H1 (cell line): ENCODE data around the gene AK8. TPM values are rescaled to one million over a fixed set of nuclear protein-coding genes. Genes with fewer than 3 reads are reported as not detected.

Experiments used
- CTCF ChIA-PET: fragments of 300-600 bp; sonication (Branson Sonifier 250); formaldehyde crosslinking; loops from one replicate; lab custom pipeline; 2021; ENCODE audit not compliant: partially characterized antibody; lab: Charles Lee
- POLR2A ChIA-PET: fragments of 300-600 bp; sonication (Branson Sonifier 250); formaldehyde crosslinking; loops from one replicate; lab custom pipeline; 2021; ENCODE audit warnings: inconsistent platforms; ENCODE audit not compliant: partially characterized antibody; lab: Charles Lee
- DNase-seq, 2 experiments: peaks; one replicate each; pipeline versions ENCODE4 v3.0.0 to v3.0.0-alpha.2; 2010 to 2022; ENCODE audit warnings: low spot score in 2 of 2, low read depth in 1 of 2, mixed read lengths in 1 of 2
- FAIRE-seq: peaks from 2 replicates; lab custom pipeline; 2011; peaks lifted over from hg19 to GRCh38; lab: Jason Lieb, UNC
- H2AFZ ChIP-seq: 2 replicates; pipeline ENCODE4 v1.8.1; 2012; ENCODE audit warnings: low read length, inconsistent platforms
- H2AK5ac ChIP-seq: 2 replicates; pipeline ENCODE4 v1.6.1; 2013; ENCODE audit warnings: low read depth, low read length
- H2BK120ac ChIP-seq: replicated peaks from 2 replicates; pipeline ENCODE3; 2013; ENCODE audit warnings: low read depth, low read length, inconsistent platforms
- H2BK12ac ChIP-seq: 2 replicates; pipeline ENCODE4 v1.6.1; 2013; ENCODE audit warnings: low read depth, low read length
- H2BK15ac ChIP-seq: 2 replicates; pipeline ENCODE4 v1.6.1; 2013; ENCODE audit warnings: low read length
- H2BK20ac ChIP-seq: 2 replicates; pipeline ENCODE4 v1.6.1; 2013; ENCODE audit warnings: low read length
- H2BK5ac ChIP-seq: 2 replicates; pipeline ENCODE4 v1.6.1; 2013; ENCODE audit warnings: low read depth, low read length
- H3K14ac ChIP-seq: 2 replicates; pipeline ENCODE4 v1.6.1; 2013; ENCODE audit warnings: inconsistent platforms; ENCODE audit not compliant: insufficient read length
- H3K18ac ChIP-seq: 2 replicates; pipeline ENCODE4 v1.6.1; 2013; ENCODE audit warnings: low read length; ENCODE audit errors: extremely low read depth
- H3K23ac ChIP-seq: 2 replicates; pipeline ENCODE4 v1.6.1; 2013; ENCODE audit warnings: inconsistent platforms; ENCODE audit not compliant: insufficient read length
- H3K23me2 ChIP-seq: 2 replicates; pipeline ENCODE4 v1.6.1; 2013; ENCODE audit warnings: low read depth, low read length
- H3K27ac ChIP-seq: 2 replicates; pipeline ENCODE4 v1.6.1; 2011; ENCODE audit warnings: low read depth, low read length, inconsistent platforms
- H3K27me3 ChIP-seq, 4 experiments: replicated peaks in 1 of 4; 1 replicate in 1 of 4; 2 replicates in 3 of 4; pipeline versions ENCODE4 v1.6.1 to v1.8.1; 2011 to 2013; ENCODE audit warnings: low read length in 3 of 4, mild to moderate bottlenecking in 3 of 4, inconsistent platforms in 2 of 4, mixed read lengths in 2 of 4, moderate library complexity in 1 of 4; ENCODE audit not compliant: control insufficient read depth in 3 of 4, insufficient read depth in 3 of 4; ENCODE audit errors: extremely low read depth in 1 of 4
- H3K36me3 ChIP-seq, 4 experiments: 2 replicates each; pipeline versions ENCODE4 v1.6.1 to v1.8.1; 2011 to 2013; ENCODE audit warnings: mild to moderate bottlenecking in 4 of 4, low read length in 3 of 4, moderate library complexity in 2 of 4, control low read depth in 1 of 4, inconsistent platforms in 1 of 4; ENCODE audit not compliant: insufficient read depth in 4 of 4, control insufficient read depth in 2 of 4
- H3K4ac ChIP-seq: replicated peaks from 2 replicates; pipeline ENCODE3; 2013; ENCODE audit warnings: low read length, low read depth, mixed read lengths, inconsistent platforms; ENCODE audit not compliant: insufficient read length
- H3K4me1 ChIP-seq, 4 experiments: replicated peaks in 1 of 4; 1 replicate in 1 of 4; 2 replicates in 3 of 4; pipeline versions ENCODE4 v1.6.1 to v1.8.1; 2011 to 2013; ENCODE audit warnings: low read length in 3 of 4, inconsistent platforms in 2 of 4, mixed read lengths in 1 of 4; ENCODE audit not compliant: insufficient read depth in 4 of 4, control insufficient read depth in 3 of 4
- H3K4me2 ChIP-seq, 2 experiments: 2 replicates each; pipeline versions ENCODE4 v1.6.1 to v1.8.1; 2011 to 2013; ENCODE audit warnings: low read depth in 2 of 2, low read length in 2 of 2, control low read depth in 1 of 2, inconsistent platforms in 1 of 2, mild to moderate bottlenecking in 1 of 2; ENCODE audit not compliant: insufficient read depth in 1 of 2
- H3K4me3 ChIP-seq, 4 experiments: fragments of 200-600, 300-600 bp in 1 of 4; sonication (generic), shearing (Covaris generic), sonication (Bioruptor Twin) in 1 of 4; 2 replicates each; pipeline versions ENCODE4 v1.5.1 to v1.8.1; 2011 to 2016; ENCODE audit warnings: low read length in 4 of 4, low read depth in 3 of 4, control low read depth in 2 of 4, inconsistent platforms in 2 of 4, mild to moderate bottlenecking in 2 of 4, mixed read lengths in 1 of 4, moderate library complexity in 1 of 4; ENCODE audit not compliant: insufficient read depth in 2 of 4; ENCODE audit errors: extremely low read depth in 1 of 4
- H3K56ac ChIP-seq: replicated peaks from 2 replicates; pipeline ENCODE3; 2013; ENCODE audit warnings: low read depth, mild to moderate bottlenecking, mixed read lengths, low read length, inconsistent platforms; ENCODE audit not compliant: insufficient read length
- H3K79me1 ChIP-seq: 2 replicates; pipeline ENCODE4 v1.6.1; 2013; ENCODE audit warnings: low read depth, low read length, control low read depth
- H3K79me2 ChIP-seq, 2 experiments: 2 replicates each; pipeline versions ENCODE4 v1.6.1 to v1.8.1; 2012 to 2013; ENCODE audit warnings: low read length in 2 of 2, mild to moderate bottlenecking in 2 of 2, inconsistent platforms in 1 of 2; ENCODE audit not compliant: insufficient read depth in 2 of 2, control insufficient read depth in 1 of 2
- H3K9ac ChIP-seq, 4 experiments: replicated peaks in 1 of 4; 1 replicate in 1 of 4; 2 replicates in 3 of 4; pipeline versions ENCODE4 v1.6.1 to v1.8.1; 2011 to 2013; ENCODE audit warnings: low read depth in 3 of 4, low read length in 3 of 4, control low read depth in 2 of 4, mild to moderate bottlenecking in 2 of 4, moderate library complexity in 2 of 4, inconsistent platforms in 1 of 4; ENCODE audit errors: extremely low read depth in 1 of 4
- H3K9me3 ChIP-seq, 2 experiments: 2 replicates each; pipeline versions ENCODE4 v1.6.1 to v1.8.1; 2012 to 2013; ENCODE audit warnings: mild to moderate bottlenecking in 2 of 2, moderate library complexity in 2 of 2, control low read depth in 1 of 2, inconsistent platforms in 1 of 2, low read depth in 1 of 2, low read length in 1 of 2, mixed read lengths in 1 of 2; ENCODE audit not compliant: insufficient read depth in 2 of 2
- H4K20me1 ChIP-seq, 2 experiments: replicated peaks in 1 of 2; 2 replicates each; pipeline versions ENCODE3 to v1.8.1; 2011 to 2013; ENCODE audit warnings: inconsistent platforms in 2 of 2, low read length in 2 of 2, mild to moderate bottlenecking in 1 of 2; ENCODE audit not compliant: insufficient read depth in 2 of 2, control insufficient read depth in 1 of 2
- H4K5ac ChIP-seq: 2 replicates; pipeline ENCODE4 v1.6.1; 2013; ENCODE audit warnings: low read length, low read depth, mixed read lengths, inconsistent platforms; ENCODE audit not compliant: insufficient read length
- H4K8ac ChIP-seq: 2 replicates; pipeline ENCODE4 v1.8.0; 2013; ENCODE audit warnings: mild to moderate bottlenecking, moderate library complexity, low read length, inconsistent platforms; ENCODE audit not compliant: insufficient read depth; ENCODE audit errors: extremely low read depth
- H4K91ac ChIP-seq: replicated peaks from 2 replicates; pipeline ENCODE3; 2013; ENCODE audit warnings: low read length, mixed read lengths, inconsistent platforms; ENCODE audit not compliant: insufficient read length
- BACH1 ChIP-seq: IDR thresholded peaks from 2 replicates; pipeline ENCODE4 v1.6.1; 2012; ENCODE audit warnings: low read length, improper control_type of control experiment
- CTCF ChIP-seq, 3 experiments: IDR thresholded peaks; 1 replicate in 2 of 3; 2 replicates in 1 of 3; pipeline versions ENCODE4 v1.5.1 to v1.6.1; 2011; ENCODE audit warnings: low read length in 3 of 3, mild to moderate bottlenecking in 3 of 3, inconsistent platforms in 2 of 3, low read depth in 1 of 3, moderate library complexity in 1 of 3; ENCODE audit not compliant: insufficient read depth in 1 of 3; ENCODE audit errors: control extremely low read depth in 1 of 3
- EP300 ChIP-seq, 2 experiments: IDR thresholded peaks; 1 replicate in 1 of 2; 2 replicates in 1 of 2; pipeline ENCODE4 v1.6.1; 2011 to 2012; ENCODE audit warnings: low read depth in 2 of 2, low read length in 2 of 2, mild to moderate bottlenecking in 2 of 2, borderline replicate concordance in 1 of 2, inconsistent platforms in 1 of 2, moderate library complexity in 1 of 2
- KDM1A ChIP-seq: fragments of 200-600, 300-600 bp; sonication (generic); IDR thresholded peaks from 2 replicates; pipeline ENCODE4 v1.7.1; 2016; ENCODE audit warnings: mild to moderate bottlenecking, low read length, borderline replicate concordance
- MAX ChIP-seq: IDR thresholded peaks from 2 replicates; pipeline ENCODE4 v1.6.1; 2012; ENCODE audit warnings: inconsistent platforms
- PHF8 ChIP-seq: fragments of 200-600 bp; sonication (generic); conservative IDR thresholded peaks from 2 replicates; pipeline ENCODE4 v1.7.1; 2012; ENCODE audit warnings: low read depth, mild to moderate bottlenecking, inconsistent platforms, low read length, moderate library complexity
- POLR2A ChIP-seq, 2 experiments: IDR thresholded peaks; 1 replicate in 1 of 2; 2 replicates in 1 of 2; pipeline ENCODE4 v1.6.1; 2011; ENCODE audit warnings: low read depth in 2 of 2, low read length in 2 of 2, mild to moderate bottlenecking in 2 of 2; ENCODE audit errors: control extremely low read depth in 1 of 2
- SIX5 ChIP-seq: IDR thresholded peaks from 2 replicates; pipeline ENCODE4 v1.6.1; 2011; ENCODE audit warnings: mild to moderate bottlenecking, low read depth, low read length
- SP4 ChIP-seq: IDR thresholded peaks from 2 replicates; pipeline ENCODE4 v1.6.1; 2012; ENCODE audit warnings: low read length, inconsistent platforms
- SUZ12 ChIP-seq: fragments of 200-600 bp; sonication (generic); IDR thresholded peaks from 2 replicates; pipeline ENCODE4 v1.6.1; 2012; ENCODE audit warnings: mild to moderate bottlenecking, inconsistent platforms, low read length, moderate library complexity, mixed read lengths
- WGBS, 2 experiments: shearing (Covaris generic) in 1 of 2; methylation state at CpG; one replicate each; pipeline versions ENCODE4 v1.1.6 to v1.1.7; 2013 to 2015; ENCODE audit warnings: low lambda C conversion rate in 2 of 2, mixed read lengths in 2 of 2, inconsistent platforms in 1 of 2, low coverage in 1 of 2, missing lambda C conversion rate in 1 of 2; ENCODE audit not compliant: insufficient replicate concordance in 2 of 2, insufficient coverage in 1 of 2, insufficient read length in 1 of 2; ENCODE audit errors: extremely low coverage in 1 of 2, missing lambda C conversion rate in 1 of 2; 5-methylcytosine and 5-hydroxymethylcytosine counted together
- polyA plus RNA-seq, 7 experiments: library from polyadenylated mRNA; depleted of rRNA in 3 of 7; stranded (reverse) in 5 of 7; unstranded in 2 of 7; fragments of >200 nt in 5 of 7; fragments of 200-250 nt in 2 of 7; gene quantifications; 1 replicate in 5 of 7; 2 replicates in 1 of 7; 4 replicates in 1 of 7; pipeline versions ENCODE4 v1.2.1 to v1.2.3, GENCODE V29; 2011 to 2013; ENCODE audit warnings: missing spikeins in 2 of 7, mixed read lengths in 2 of 7
- total RNA-seq: library from RNA; stranded (reverse); fragmentation: NEBNext Ultra II Directional; extraction: Animal tissue kit (Norgen Biotek cat#: 25700); gene quantifications from 2 replicates; pipeline ENCODE4 v1.2.1, GENCODE V29; 2021

The AK8 gene
- total and polyA plus RNA-seq, 2 of the 8 experiments (the other 6 are each of a cell fraction or from before 2014, with no cell fraction given) = 0.35 to 0.48 TPM

- no peak overlapping the region for H3K9ac ChIP-seq
- no peak overlapping the region for H3K4me2 ChIP-seq
- H3K79me2 ChIP-seq = no peaks in the 10 kb centered on the region
- H2BK5ac ChIP-seq = no peak overlapping the region
- no peaks in the 10 kb centered on the region for H3K79me1 ChIP-seq
- ChIA-PET POLR2A (interaction anchor here (0.9 kb wide), 1 partner anchor 17 kb away, joined by 4 read pairs; no protein-coding TSS in a partner anchor), CTCF (interaction anchor here (0.8 to 3.4 kb wide), 4 partner anchors 14 to 61 kb away, joined by 3 to 13 read pairs (median 4); no protein-coding TSS in a partner anchor)
- H2BK120ac ChIP-seq = no peak overlapping the region
- no peak for FAIRE-seq
- 0 out of 4 replicates have a peak, but pooled peaks cover 0 to 4% of the 10 kb centered on the region in 2 experiments for H3K9me3 ChIP-seq
- H3K36me3 ChIP-seq = no peaks in the 10 kb centered on the region
- H4K8ac ChIP-seq = no peak overlapping the region
- peaks cover 0 to 2% of the 10 kb centered on the region in 2 experiments for H4K20me1 ChIP-seq
- H2AFZ ChIP-seq = no peak overlapping the region; the same call in 1 of the 2 replicates
- no peaks in the 10 kb centered on the region for H3K4me1 ChIP-seq
- WGBS, 2 experiments = 91% methylated on average over 20 of the region's 23 CpGs; no CpG with 5 or more reads in 1 of the 2 experiments
- H4K91ac ChIP-seq = no peak overlapping the region
- H3K27ac ChIP-seq = no peak overlapping the region
- no peak overlapping the region for H2AK5ac ChIP-seq
- H3K4me3 ChIP-seq = no peak overlapping the region
- DNase-seq = no peak
- H2BK20ac ChIP-seq = no peak overlapping the region
- no peaks in the 10 kb centered on the region for H3K23me2 ChIP-seq
- H2BK15ac ChIP-seq = no peak overlapping the region
- H3K27me3 ChIP-seq = no peaks in the 10 kb centered on the region
- H3K4ac ChIP-seq = no peak overlapping the region
- H3K23ac ChIP-seq = no peak overlapping the region
- no peak overlapping the region for H3K14ac ChIP-seq
- no peak overlapping the region for H2BK12ac ChIP-seq
- H3K56ac ChIP-seq = no peak overlapping the region
- no peak overlapping the region for H4K5ac ChIP-seq
- no peak overlapping the region for H3K18ac ChIP-seq
- TF ChIP-seq MAX = no peak
- TF ChIP-seq SUZ12 = no peak
- no peak for TF ChIP-seq EP300 (IDR thresholded peaks at IDR 0.05; ENCODE audit: borderline replicate concordance in 1 of 2, low read depth in 2 of 2, low read length in 2 of 2)
- TF ChIP-seq POLR2A (IDR thresholded peaks at IDR 0.05; ENCODE audit: control extremely low read depth in 1 of 2, low read depth in 2 of 2, low read length in 2 of 2) = no peak
- TF ChIP-seq CTCF (IDR thresholded peaks at IDR 0.05; ENCODE audit: control extremely low read depth in 1 of 3, insufficient read depth in 1 of 3, low read depth in 1 of 3, low read length in 3 of 3) = no peak
- TF ChIP-seq SP4 = no peak
- no peak for TF ChIP-seq PHF8
- no peak for TF ChIP-seq SIX5
- no peak for TF ChIP-seq BACH1
- TF ChIP-seq KDM1A = no peak
Observed at GRCh38 chr9:132708769-132709430, 169.2 kb downstream of the AK8 start.
